ENCODE data around the gene PAPLN. TPM values are rescaled to one million over a fixed set of nuclear protein-coding genes. Genes with fewer than 3 reads are reported as not detected.

Gene PAPLN
- total RNA-seq, 1 experiment from 2014 or later: 0.75 TPM

- ChIA-PET POLR2A (ENCODE audit: low non-redundant PET) (no interaction called here), CTCF (no interaction called here)
- Histone ChIP-seq H3K27ac (ENCODE audit: low read depth, low read length, poor library complexity, severe bottlenecking) (no peak overlapping the region), H3K36me3 (ENCODE audit: insufficient read depth, low read length, poor library complexity, severe bottlenecking) (peaks cover 3% of the 10 kb centered on the region), H3K9me3 (ENCODE audit: low read depth, low read length, poor library complexity, severe bottlenecking) (no peaks in the 10 kb centered on the region), H3K4me3 (ENCODE audit: low read depth, low read length, poor library complexity, severe bottlenecking) (no peak overlapping the region), H3K27me3 (replicated peaks; ENCODE audit: insufficient read depth, low read depth, low read length, poor library complexity) (no peaks in the 10 kb centered on the region), H3K4me1 (ENCODE audit: insufficient read depth, low read length, poor library complexity, severe bottlenecking) (no peaks in the 10 kb centered on the region)
- DNase-seq (ENCODE audit: low spot score): no peak
- intact Hi-C loops (cut with micrococcal nuclease; ENCODE audit: unreplicated experiment): no loop called here
- BruUV-seq (replicated peaks): no TSS peak
- TF ChIP-seq EZH2 (IDR thresholded peaks at IDR 0.05; ENCODE audit: borderline replicate concordance, low read depth, low read length, poor library complexity, severe bottlenecking): no peak
- TF ChIP-seq, protein P1, sequence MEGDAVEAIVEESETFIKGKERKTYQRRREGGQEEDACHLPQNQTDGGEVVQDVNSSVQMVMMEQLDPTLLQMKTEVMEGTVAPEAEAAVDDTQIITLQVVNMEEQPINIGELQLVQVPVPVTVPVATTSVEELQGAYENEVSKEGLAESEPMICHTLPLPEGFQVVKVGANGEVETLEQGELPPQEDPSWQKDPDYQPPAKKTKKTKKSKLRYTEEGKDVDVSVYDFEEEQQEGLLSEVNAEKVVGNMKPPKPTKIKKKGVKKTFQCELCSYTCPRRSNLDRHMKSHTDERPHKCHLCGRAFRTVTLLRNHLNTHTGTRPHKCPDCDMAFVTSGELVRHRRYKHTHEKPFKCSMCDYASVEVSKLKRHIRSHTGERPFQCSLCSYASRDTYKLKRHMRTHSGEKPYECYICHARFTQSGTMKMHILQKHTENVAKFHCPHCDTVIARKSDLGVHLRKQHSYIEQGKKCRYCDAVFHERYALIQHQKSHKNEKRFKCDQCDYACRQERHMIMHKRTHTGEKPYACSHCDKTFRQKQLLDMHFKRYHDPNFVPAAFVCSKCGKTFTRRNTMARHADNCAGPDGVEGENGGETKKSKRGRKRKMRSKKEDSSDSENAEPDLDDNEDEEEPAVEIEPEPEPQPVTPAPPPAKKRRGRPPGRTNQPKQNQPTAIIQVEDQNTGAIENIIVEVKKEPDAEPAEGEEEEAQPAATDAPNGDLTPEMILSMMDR (conservative IDR thresholded peaks at IDR 0.05; ENCODE audit: low read depth, low read length): no peak
Observed at GRCh38 chr14:73289308-73289707, 52.0 kb downstream of the PAPLN start.

- POLR2A ChIA-PET (ENCODE audit: low non-redundant PET): no interaction called here
- CTCF ChIA-PET: no interaction called here
- Histone ChIP-seq H3K27ac (ENCODE audit: low read depth, low read length, poor library complexity, severe bottlenecking) (no peak overlapping the region), H3K27me3 (replicated peaks; ENCODE audit: insufficient read depth, low read depth, low read length, poor library complexity) (no peaks in the 10 kb centered on the region), H3K9me3 (ENCODE audit: low read depth, low read length, poor library complexity, severe bottlenecking) (no peaks in the 10 kb centered on the region), H3K4me1 (ENCODE audit: insufficient read depth, low read length, poor library complexity, severe bottlenecking) (no peaks in the 10 kb centered on the region), H3K4me3 (ENCODE audit: low read depth, low read length, poor library complexity, severe bottlenecking) (no peak overlapping the region), H3K36me3 (ENCODE audit: insufficient read depth, low read length, poor library complexity, severe bottlenecking) (peaks cover 3% of the 10 kb centered on the region)
- BruUV-seq (replicated peaks): no TSS peak
- TF ChIP-seq, protein P1 (conservative IDR thresholded peaks at IDR 0.05; ENCODE audit: low read depth, low read length): no peak
- TF ChIP-seq EZH2 (IDR thresholded peaks at IDR 0.05; ENCODE audit: borderline replicate concordance, low read depth, low read length, poor library complexity, severe bottlenecking): no peak
- intact Hi-C loops (cut with micrococcal nuclease; ENCODE audit: unreplicated experiment): no loop called here
- no peak for DNase-seq (ENCODE audit: low spot score)
Observed at GRCh38 chr14:73289729-73290128, 52.4 kb downstream of the PAPLN start.

DNA sequence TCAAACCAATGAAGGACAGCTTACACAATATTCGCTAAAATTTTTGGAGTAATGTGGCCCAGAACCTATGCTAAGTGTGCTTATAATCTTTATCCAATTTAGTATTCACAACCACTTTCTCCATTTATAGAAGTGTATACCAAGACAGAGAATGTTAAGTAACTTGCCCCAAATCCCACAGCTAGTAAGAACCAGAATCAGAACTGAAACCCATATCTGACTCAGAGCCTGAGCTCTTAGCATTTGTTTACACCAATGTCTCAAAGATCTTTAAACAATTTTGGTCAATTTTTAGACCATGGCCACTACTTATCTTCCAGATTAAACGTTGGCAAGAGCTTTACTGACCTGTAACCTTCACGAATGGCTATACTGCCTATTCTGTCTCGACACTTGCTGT lies 53.0 kb downstream of the PAPLN start:
- TF ChIP-seq, protein P1 (conservative IDR thresholded peaks at IDR 0.05; ENCODE audit: low read depth, low read length): no peak
- TF ChIP-seq EZH2 (IDR thresholded peaks at IDR 0.05; ENCODE audit: borderline replicate concordance, low read depth, low read length, poor library complexity, severe bottlenecking): no peak
- no peak for DNase-seq (ENCODE audit: low spot score)
- BruUV-seq (replicated peaks): no TSS peak
- Histone ChIP-seq H3K27me3 (replicated peaks; ENCODE audit: insufficient read depth, low read depth, low read length, poor library complexity) (no peaks in the 10 kb centered on the region), H3K9me3 (ENCODE audit: low read depth, low read length, poor library complexity, severe bottlenecking) (no peaks in the 10 kb centered on the region), H3K27ac (ENCODE audit: low read depth, low read length, poor library complexity, severe bottlenecking) (no peak overlapping the region), H3K4me3 (ENCODE audit: low read depth, low read length, poor library complexity, severe bottlenecking) (no peak overlapping the region), H3K36me3 (ENCODE audit: insufficient read depth, low read length, poor library complexity, severe bottlenecking) (no peaks in the 10 kb centered on the region), H3K4me1 (ENCODE audit: insufficient read depth, low read length, poor library complexity, severe bottlenecking) (no peaks in the 10 kb centered on the region)
- ChIA-PET CTCF (no interaction called here), POLR2A (ENCODE audit: low non-redundant PET) (no interaction called here)
- intact Hi-C loops (cut with micrococcal nuclease; ENCODE audit: unreplicated experiment): no loop called here
